Activated CD4-positive, alpha-beta memory T cell treated with anti-CD3 and anti-CD28 coated beads for 36 hours (primary cell): ENCODE measurements around the gene PACRG. TPM values are rescaled to one million over a fixed set of nuclear protein-coding genes. Genes with fewer than 3 reads are reported as not detected.

ENCODE experiments used
- CTCF ChIA-PET: fragments of 350-600 bp; sonication (Branson Sonifier 250); formaldehyde crosslinking; loops from one replicate; lab custom pipeline; 2021; ENCODE audit warnings: antibody characterized with exemption, inconsistent platforms; lab: Charles Lee
- POLR2A ChIA-PET: fragments of 350-600 bp; sonication (Branson Sonifier 250); formaldehyde crosslinking; loops from one replicate; lab custom pipeline; 2021; ENCODE audit warnings: antibody characterized with exemption; lab: Charles Lee
- DNase-seq: peaks from one replicate; pipeline ENCODE4 v3.0.0-alpha.2; 2020
- H3K27ac Mint-ChIP-seq: one replicate; pipeline ENCODE4 v1.8.0; 2021; ENCODE audit warnings: mixed read lengths
- H3K27me3 Mint-ChIP-seq: one replicate; pipeline ENCODE4 v1.8.0; 2021; ENCODE audit warnings: mixed read lengths
- H3K36me3 Mint-ChIP-seq: one replicate; pipeline ENCODE4 v1.8.0; 2021; ENCODE audit warnings: mixed read lengths
- H3K4me1 Mint-ChIP-seq: one replicate; pipeline ENCODE4 v1.8.0; 2021; ENCODE audit warnings: low read depth, mixed read lengths
- H3K4me3 Mint-ChIP-seq: one replicate; pipeline ENCODE4 v1.8.0; 2021; ENCODE audit warnings: mild to moderate bottlenecking, mixed read lengths
- H3K9me3 Mint-ChIP-seq: one replicate; pipeline ENCODE4 v1.8.0; 2021; ENCODE audit warnings: mixed read lengths
- intact Hi-C: fragments of 100-400 bp; cut with micrococcal nuclease; formaldehyde crosslinking; loops from one replicate; pipeline ENCODE4 v1.15.1; 2023
- total RNA-seq, 2 experiments: library from RNA; stranded (reverse); gene quantifications; one replicate each; pipeline ENCODE4 v1.2.3, GENCODE V29; 2021

PACRG gene
- total RNA-seq, 2 experiments from 2014 or later: not detected

DNA sequence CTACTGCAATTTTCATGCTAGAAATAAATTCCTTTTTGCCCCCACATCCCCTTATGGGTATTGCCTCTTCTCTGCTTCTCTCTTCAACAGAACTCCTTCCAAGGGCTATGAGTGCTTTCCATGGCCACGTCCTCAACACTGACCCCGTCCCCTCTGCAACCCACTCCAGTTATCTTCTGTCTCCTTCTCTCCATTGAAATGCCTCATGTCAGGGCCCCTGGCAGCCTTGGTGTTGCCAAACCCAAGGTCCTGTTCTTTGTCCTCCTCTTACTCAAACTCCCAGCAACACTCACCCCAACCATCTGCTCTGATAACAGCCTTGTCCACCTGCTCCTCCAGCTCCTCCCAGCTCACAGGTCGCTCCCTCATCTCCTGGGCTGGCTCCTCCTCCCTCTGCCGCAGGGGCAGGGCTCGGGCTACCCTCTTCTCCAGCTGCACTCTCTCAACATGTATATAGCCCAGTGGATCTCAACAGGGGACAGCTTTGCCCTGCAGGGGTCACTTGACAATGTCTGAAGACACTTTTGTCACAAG lies 490.7 kb downstream of the PACRG start:
- intact Hi-C loops: no loop called here
- Mint-ChIP-seq H3K36me3 (no peaks in the 10 kb centered on the region), H3K4me3 (no peak overlapping the region), H3K9me3 (peaks cover 1% of the 10 kb centered on the region), H3K4me1 (no peaks in the 10 kb centered on the region), H3K27me3 (peaks cover 10% of the 10 kb centered on the region), H3K27ac (no peak overlapping the region)
- ChIA-PET CTCF (interaction anchor here (0.7 kb wide), 1 partner anchor 1791 kb away, joined by 3 read pairs; no protein-coding TSS in a partner anchor), POLR2A (no interaction called here)
- no peak for DNase-seq

DNA sequence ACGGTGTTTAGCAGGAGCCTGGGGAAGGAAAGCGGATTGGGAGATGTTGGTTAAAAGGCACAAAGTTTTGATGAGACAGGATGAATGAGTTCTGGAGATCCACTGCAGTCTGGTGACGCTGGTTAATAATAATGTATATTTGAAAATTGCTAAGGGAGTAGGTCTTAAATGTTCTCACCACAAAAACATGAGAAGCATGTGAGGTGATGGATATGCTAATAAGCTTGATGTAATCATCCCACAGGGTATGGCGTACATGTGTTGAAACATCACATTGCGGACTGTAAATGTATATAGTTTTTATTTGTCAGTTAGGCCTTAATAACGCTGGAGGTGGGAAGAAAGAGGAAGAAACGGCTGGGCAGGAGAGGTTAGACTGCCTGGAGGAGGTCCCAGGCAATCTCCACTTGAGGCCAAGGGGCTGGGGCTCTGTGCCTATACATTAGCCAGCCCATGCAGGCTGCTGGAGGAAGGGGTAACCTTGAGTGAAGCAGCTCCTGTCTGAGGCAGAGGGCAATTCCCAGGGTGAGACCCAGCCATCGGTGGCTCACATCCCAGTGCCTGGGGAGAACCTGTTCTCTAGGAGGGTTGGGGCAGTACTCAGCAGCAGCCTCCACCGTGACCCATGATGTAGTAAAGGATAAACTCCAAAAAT lies 498.5 kb downstream of the PACRG start:
- ChIA-PET POLR2A (no interaction called here), CTCF (no interaction called here)
- DNase-seq: no peak
- peaks cover 2% of the 10 kb centered on the region for H3K27me3 Mint-ChIP-seq
- H3K4me3 Mint-ChIP-seq: no peak overlapping the region
- no peaks in the 10 kb centered on the region for H3K4me1 Mint-ChIP-seq
- intact Hi-C loops: no loop called here
- no peaks in the 10 kb centered on the region for H3K36me3 Mint-ChIP-seq
- peaks cover 9% of the 10 kb centered on the region for H3K9me3 Mint-ChIP-seq
- H3K27ac Mint-ChIP-seq: no peak overlapping the region

DNA sequence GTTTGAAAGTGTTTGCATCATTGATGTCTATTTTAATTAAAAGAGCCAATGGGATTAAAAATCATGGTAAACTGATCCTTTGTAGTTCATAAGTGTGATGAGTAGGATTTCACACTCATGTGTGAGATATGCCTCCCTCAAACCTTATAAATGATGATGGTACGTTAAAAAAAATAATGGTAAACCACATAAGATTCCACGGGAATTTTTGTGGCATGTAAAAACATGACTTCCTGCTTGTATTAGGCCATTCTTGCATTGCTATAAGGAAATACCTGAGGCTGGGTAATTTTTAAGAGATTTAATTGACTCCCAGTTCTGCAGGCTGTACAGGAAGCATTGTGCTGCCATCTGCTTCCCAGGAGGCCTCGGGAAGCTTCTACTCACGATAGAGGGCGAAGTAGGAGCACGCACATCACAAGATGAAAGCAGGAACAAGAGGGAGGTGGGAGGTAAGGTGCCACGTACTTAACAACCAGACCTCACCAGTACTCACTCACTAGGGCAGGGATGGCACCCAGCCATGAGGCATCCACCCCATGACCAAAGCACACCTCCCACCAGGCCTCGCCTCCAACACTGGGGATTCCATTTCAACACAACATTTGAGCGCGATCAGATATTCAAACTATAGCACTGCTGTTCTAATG lies 499.2 kb downstream of the PACRG start:
- ChIA-PET CTCF (no interaction called here), POLR2A (no interaction called here)
- intact Hi-C loops: no loop called here
- H3K27ac Mint-ChIP-seq: no peak overlapping the region
- no peak overlapping the region for H3K4me3 Mint-ChIP-seq
- H3K36me3 Mint-ChIP-seq: no peaks in the 10 kb centered on the region
- H3K27me3 Mint-ChIP-seq: peaks cover 2% of the 10 kb centered on the region
- no peaks in the 10 kb centered on the region for H3K4me1 Mint-ChIP-seq
- DNase-seq: no peak
- H3K9me3 Mint-ChIP-seq: peaks cover 9% of the 10 kb centered on the region

DNA sequence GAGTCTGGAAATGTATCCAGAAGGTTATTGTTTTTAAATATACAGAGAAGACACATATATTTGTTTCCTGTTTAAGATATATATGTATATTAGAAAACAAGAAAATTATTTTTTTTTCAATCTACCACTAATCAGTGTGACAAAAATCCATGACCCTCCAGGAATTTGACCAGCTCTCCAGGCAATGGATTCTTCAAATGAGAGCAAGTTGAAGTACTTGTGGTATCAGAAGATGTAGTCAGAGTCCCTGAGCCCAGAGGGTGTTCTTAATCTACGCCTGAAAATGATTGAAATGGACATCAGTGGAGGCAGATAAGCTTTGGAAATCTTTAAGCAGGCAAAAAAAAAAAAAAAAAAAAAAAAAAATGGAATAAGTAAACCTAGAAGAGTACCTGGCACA lies 500.3 kb downstream of the PACRG start:
- no peaks in the 10 kb centered on the region for H3K36me3 Mint-ChIP-seq
- intact Hi-C loops: no loop called here
- DNase-seq: no peak

GRCh38 chr6:163229050-163229449 lies 501.3 kb downstream of the PACRG start:
- H3K9me3 Mint-ChIP-seq: peaks cover 4% of the 10 kb centered on the region
- no peaks in the 10 kb centered on the region for H3K27me3 Mint-ChIP-seq
- CTCF ChIA-PET: no interaction called here
- POLR2A ChIA-PET: no interaction called here
- H3K36me3 Mint-ChIP-seq: no peaks in the 10 kb centered on the region
- H3K4me3 Mint-ChIP-seq: no peak overlapping the region
- H3K4me1 Mint-ChIP-seq: no peaks in the 10 kb centered on the region
- no peak overlapping the region for H3K27ac Mint-ChIP-seq
- no peak for DNase-seq
- intact Hi-C loops: no loop called here

More for the DNA sequence above, 500.3 kb downstream of the PACRG start:
- H3K27ac Mint-ChIP-seq: no peak overlapping the region
- peaks cover 9% of the 10 kb centered on the region for H3K9me3 Mint-ChIP-seq
- CTCF ChIA-PET: no interaction called here
- H3K4me3 Mint-ChIP-seq: no peak overlapping the region
- peaks cover 2% of the 10 kb centered on the region for H3K27me3 Mint-ChIP-seq
- POLR2A ChIA-PET: no interaction called here
- H3K4me1 Mint-ChIP-seq: no peaks in the 10 kb centered on the region

- no peak overlapping the region for H3K4me3 Mint-ChIP-seq
- ChIA-PET CTCF (no interaction called here), POLR2A (no interaction called here)
- H3K4me1 Mint-ChIP-seq: no peaks in the 10 kb centered on the region
- H3K27me3 Mint-ChIP-seq: no peaks in the 10 kb centered on the region
- H3K36me3 Mint-ChIP-seq: no peaks in the 10 kb centered on the region
- H3K27ac Mint-ChIP-seq: no peak overlapping the region
- no peak for DNase-seq
- no peaks in the 10 kb centered on the region for H3K9me3 Mint-ChIP-seq
- intact Hi-C loops: no loop called here
Observed at GRCh38 chr6:163230901-163231300, 503.1 kb downstream of the PACRG start.

- intact Hi-C loops: no loop called here
- CTCF ChIA-PET: no interaction called here
- Mint-ChIP-seq H3K4me3 (no peak overlapping the region), H3K4me1 (no peaks in the 10 kb centered on the region), H3K27ac (no peak overlapping the region), H3K9me3 (no peaks in the 10 kb centered on the region), H3K27me3 (no peaks in the 10 kb centered on the region), H3K36me3 (no peaks in the 10 kb centered on the region)
- POLR2A ChIA-PET: no interaction called here
- no peak for DNase-seq
Observed at GRCh38 chr6:163231356-163232014, 503.7 kb downstream of the PACRG start.

- no peaks in the 10 kb centered on the region for H3K4me1 Mint-ChIP-seq
Observed at GRCh38 chr6:163232015-163232523, 504.3 kb downstream of the PACRG start.

GRCh38 chr6:163232649-163233048 lies 504.9 kb downstream of the PACRG start:
- DNase-seq: no peak
- Mint-ChIP-seq H3K4me3 (no peak overlapping the region), H3K4me1 (no peaks in the 10 kb centered on the region), H3K9me3 (no peaks in the 10 kb centered on the region), H3K27me3 (no peaks in the 10 kb centered on the region), H3K27ac (no peak overlapping the region), H3K36me3 (no peaks in the 10 kb centered on the region)
- intact Hi-C loops: no loop called here
- ChIA-PET CTCF (no interaction called here), POLR2A (no interaction called here)

More at GRCh38 chr6:163232015-163232523, 504.3 kb downstream of the PACRG start:
- Mint-ChIP-seq H3K27me3 (no peaks in the 10 kb centered on the region), H3K36me3 (no peaks in the 10 kb centered on the region), H3K9me3 (no peaks in the 10 kb centered on the region), H3K27ac (no peak overlapping the region), H3K4me3 (no peak overlapping the region)
- no peak for DNase-seq
- CTCF ChIA-PET: no interaction called here
- intact Hi-C loops: no loop called here
- POLR2A ChIA-PET: no interaction called here

GRCh38 chr6:163237110-163237509 lies 509.3 kb downstream of the PACRG start:
- Mint-ChIP-seq H3K9me3 (no peaks in the 10 kb centered on the region), H3K4me1 (no peaks in the 10 kb centered on the region), H3K36me3 (no peaks in the 10 kb centered on the region), H3K4me3 (no peak overlapping the region), H3K27ac (no peak overlapping the region), H3K27me3 (no peaks in the 10 kb centered on the region)
- intact Hi-C loops: no loop called here
- no peak for DNase-seq
- ChIA-PET POLR2A (no interaction called here), CTCF (no interaction called here)

DNA sequence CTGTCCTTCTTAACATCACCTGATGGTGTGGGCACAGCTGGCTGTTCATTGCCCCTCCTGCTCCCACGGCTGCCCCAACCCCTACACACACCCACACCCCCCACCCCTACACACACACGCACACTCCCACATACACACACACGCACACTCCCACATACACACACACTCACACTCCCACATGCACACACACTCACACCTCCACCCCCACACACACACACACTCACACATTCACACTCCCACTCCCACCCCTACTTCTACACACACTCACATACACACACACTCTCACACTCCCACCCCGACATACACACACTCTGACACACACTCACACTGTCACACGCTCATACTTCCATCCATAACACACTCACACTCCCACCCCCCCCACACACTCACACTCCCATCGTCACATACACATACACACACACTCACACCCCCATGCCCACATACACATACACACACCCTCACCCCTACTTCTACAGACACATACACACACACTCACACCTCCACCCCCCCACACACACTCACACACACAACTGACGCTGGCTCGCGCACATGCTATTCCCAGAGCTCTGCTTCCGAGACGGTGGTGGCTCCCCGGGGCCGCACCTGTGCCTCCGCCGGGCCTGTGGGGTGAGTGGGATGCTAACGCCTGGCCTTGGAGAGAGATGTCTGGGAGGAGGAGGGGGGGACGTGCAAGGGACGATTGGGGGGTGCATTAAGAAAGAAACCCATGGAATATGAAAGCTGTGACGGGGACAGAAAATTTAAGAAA lies 512.0 kb downstream of the PACRG start:
- no peaks in the 10 kb centered on the region for H3K9me3 Mint-ChIP-seq
- ChIA-PET POLR2A (no interaction called here), CTCF (no interaction called here)
- no peak overlapping the region for H3K27ac Mint-ChIP-seq
- H3K4me1 Mint-ChIP-seq: no peaks in the 10 kb centered on the region
- no peak for DNase-seq
- intact Hi-C loops: no loop called here
- no peaks in the 10 kb centered on the region for H3K36me3 Mint-ChIP-seq
- no peak overlapping the region for H3K4me3 Mint-ChIP-seq
- H3K27me3 Mint-ChIP-seq: no peaks in the 10 kb centered on the region

DNA sequence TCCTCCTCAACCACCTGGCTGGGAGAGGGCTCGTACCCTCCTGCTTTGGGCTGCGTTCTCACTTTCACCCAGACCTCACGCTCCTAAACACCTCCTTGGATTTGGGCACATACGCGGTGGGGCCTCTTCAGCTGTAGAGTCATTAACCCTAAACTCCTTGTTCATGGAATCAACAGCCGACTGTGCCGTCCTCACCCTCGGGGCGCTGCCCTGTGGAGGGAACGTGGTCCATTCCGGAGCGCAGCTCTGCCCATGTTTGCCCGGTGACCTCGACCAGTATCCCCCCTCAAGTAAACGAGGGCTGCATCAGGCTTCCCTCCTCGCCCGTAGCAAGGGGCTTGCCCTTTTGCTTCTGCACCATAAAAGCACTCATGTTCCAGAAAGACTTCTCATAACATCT lies 512.8 kb downstream of the PACRG start:
- Mint-ChIP-seq H3K27me3 (no peaks in the 10 kb centered on the region), H3K9me3 (no peaks in the 10 kb centered on the region), H3K4me3 (no peak overlapping the region), H3K4me1 (no peaks in the 10 kb centered on the region), H3K27ac (no peak overlapping the region), H3K36me3 (no peaks in the 10 kb centered on the region)
- POLR2A ChIA-PET: no interaction called here
- no peak for DNase-seq
- CTCF ChIA-PET: no interaction called here
- intact Hi-C loops: no loop called here
